Endometrial microvascular endothelial cells (primary cell): Measurements from ENCODE around the gene MTFR1L. TPM values are rescaled to one million over a fixed set of nuclear protein-coding genes. Genes with fewer than 3 reads are reported as not detected.
"Not testable (repeated sequence)": the region's sequence is repeated elsewhere in the genome, so short reads cannot be mapped to it uniquely, and the experiment has no call there.

Experiments
- in situ Hi-C: cut with HindIII; loops from 2 replicates; pipeline ENCODE4 v1.10.0; 2017; ENCODE audit warnings: low sequenced_read_pairs, low pct_unique_long_range_greater_than_20kb; ENCODE audit errors: inconsistent ontology term
- total RNA-seq: library from RNA; depleted of rRNA; stranded (reverse); fragments of >200 nt; gene quantifications from one replicate; pipeline ENCODE4 v1.2.3, GENCODE V29; 2015; ENCODE audit errors: inconsistent ontology term

The MTFR1L gene
- total RNA-seq, 1 donor from 2014 or later, result 47.1 TPM

DNA sequence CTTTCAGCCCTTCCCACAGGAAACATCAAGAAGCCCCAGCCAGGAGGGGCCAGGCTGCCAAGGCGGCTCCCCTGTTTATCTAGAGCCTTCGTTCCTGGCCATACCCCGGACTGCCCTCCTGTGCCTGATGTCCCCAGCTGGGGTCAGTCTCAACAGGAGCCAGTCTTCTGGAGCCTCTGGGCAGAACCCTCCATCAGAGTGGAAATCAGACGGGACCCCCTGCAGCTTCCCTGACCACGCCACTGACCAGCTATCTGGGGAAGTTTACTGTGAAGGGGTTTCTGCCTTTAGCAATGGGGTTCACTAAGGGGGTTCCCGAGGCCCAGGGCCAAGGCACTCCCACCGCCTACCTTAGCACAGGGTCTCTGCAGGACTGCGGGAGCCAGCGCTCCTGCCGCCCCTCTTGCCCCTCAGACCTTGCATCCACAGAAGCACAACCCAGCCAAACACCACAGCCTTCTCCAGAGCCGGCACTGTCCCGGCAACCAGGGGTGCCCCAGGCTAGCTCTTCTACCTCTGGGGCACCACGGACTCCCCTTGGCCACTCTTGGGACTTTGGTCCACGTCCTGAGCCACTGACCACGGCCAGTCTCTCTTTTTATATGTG, 3.5 kb upstream of the MTFR1L start:
- in situ Hi-C loops, result no loop called here

DNA sequence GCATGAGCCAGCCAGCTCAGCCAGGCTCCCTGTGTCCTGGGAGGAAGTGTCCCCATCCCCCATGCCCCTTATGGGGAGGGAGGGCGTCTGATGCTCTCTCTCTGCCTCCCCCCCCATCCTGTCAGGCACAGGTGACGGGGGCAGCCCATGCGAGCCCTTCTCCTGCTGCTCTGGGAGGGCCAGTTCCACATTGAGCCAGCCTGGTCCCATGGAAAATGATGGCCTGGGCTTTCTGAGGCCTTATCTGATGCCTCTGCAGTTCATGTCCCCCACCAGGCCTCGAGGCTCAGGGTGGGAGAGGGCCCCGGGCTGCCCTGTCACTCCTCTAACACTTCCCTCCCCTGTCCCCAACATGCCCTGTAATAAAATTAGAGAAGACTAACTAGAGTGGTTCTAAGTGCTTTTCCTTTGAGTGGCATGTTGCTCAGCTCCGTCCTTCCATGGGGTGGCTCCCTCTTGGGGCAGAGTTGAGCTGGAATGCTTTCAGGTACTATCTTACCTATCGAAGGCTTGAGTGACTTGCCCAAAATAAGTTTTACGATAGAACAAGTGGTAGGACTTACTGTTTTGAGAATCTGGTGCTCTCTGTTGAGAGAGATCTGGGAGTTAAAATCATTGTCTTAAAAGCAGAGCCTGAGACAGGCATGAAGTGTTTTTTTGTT, 1.8 kb upstream of the MTFR1L start:
- in situ Hi-C loops, result no loop called here

DNA sequence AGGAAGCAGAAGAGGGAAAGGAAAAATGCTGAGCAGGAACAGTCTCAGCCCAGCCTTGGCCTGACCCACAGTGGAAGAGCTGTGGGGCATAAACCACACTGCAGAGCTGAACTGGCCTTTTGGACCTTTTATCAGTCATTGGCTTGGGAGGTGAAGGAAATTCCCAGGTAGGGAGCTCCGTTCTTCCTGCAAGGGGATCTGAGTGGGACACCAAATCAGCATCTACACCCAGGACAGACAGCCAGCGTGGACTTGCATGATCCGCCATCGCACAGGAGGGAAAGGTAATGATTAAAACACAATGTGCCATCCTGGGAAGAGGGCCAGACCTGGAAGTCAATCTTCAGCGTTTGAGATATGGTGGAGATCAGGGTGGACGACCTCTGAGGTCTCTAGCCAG, 1.2 kb upstream of the MTFR1L start:
- in situ Hi-C loops, result no loop called here

DNA sequence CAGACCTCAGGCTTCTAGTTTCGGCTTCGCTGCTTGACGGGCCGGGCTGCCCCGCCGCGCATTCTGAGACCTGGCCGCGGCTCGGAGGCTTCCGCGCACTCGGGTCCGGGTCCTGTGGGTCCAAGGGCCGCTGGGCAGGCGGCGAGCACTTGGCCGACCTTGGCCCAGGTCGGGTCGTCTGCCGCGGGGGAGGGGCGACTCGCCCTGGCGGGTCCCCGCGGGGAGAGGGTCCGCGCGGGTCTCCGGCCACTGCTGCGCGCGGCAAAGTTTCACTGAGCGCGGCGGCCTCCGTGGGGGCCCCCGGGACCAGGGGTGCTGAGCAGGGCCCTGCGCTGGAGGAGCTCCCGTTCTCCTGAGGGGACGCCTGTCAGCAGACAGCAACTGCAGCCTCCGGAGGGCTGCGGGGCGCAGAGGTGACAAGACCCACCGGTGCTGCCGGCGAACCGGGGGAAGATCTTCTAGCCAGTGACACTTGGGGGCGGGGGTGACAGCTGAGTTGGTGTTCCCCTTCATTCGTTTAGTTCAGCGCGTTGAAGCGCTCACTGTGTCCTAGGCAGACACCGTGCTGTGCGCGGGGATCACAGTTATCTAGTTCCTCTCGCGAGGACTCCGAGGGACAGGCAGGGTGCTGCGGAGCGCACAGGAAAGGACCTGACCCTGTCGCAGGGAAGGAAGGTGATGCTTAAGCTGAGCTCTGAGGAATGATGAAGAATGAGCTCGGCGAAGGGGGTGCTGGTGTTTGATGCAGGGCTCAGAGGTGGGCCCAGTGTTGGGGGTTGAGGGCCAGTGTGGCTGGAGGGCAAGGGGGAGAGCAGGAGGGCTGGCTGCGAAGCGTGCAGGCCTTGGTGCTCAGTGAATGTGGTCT, 725 bp downstream of the MTFR1L start:
- in situ Hi-C loops, result no loop called here

DNA sequence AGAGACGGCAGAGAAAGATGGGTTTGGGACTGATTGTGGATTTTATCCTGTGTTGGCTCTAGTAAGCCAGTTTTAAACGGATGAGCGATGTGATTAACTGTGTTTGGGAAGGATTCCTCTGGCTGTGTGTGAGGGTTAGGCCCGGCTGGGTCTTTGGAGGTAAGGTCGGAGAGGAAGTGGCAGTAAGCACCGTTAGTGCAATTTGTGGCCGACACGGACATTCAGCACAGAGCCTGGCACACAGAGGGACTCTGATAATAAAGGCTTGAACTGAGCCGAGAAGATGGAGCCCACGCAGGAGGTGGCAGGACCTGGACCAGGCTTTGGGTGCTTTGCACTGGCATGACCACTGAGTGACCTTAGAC, 1.3 kb downstream of the MTFR1L start:
- in situ Hi-C loops, result no loop called here

DNA sequence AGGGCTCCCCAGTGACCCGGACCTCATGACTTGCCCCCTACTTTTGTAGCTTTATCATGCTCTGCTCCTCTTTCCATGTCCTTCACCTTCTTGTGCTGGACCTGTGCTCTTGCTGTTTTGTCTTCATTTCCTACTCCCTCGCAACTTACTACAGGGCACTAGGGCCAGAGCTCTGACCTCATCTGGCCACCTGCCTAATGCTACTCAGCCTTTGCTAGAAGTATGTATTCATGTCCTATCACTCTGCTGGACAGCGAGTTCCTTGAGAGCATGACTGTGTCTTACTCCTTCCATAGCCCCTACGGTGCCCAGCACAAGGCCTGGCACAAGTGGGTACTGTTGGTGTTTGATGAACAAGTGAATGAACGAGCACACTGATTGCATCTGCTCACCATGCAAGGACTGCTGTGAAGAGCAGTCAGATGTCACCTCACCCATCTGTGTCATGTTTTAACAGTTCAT, 1.9 kb downstream of the MTFR1L start:
- in situ Hi-C loops, result no loop called here

DNA sequence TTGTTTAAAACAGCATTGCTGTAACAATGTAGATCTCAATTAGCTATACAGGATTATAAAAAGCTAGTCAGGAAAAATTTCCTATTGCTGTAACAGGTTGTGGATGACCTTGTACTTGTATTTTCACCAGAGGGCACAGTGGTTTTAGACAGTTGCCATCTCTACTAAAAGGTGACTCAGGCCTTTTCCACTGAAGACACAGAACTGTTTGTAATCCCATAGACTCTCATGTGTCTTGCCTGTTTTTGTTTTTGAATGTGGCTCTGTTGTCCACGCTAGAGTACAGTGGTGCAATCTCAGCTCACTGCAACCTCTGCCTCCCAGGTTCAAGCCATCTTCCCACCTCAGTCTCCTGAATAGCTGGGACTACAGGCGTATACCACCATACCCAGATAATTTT, 5.9 kb downstream of the MTFR1L start:
- in situ Hi-C loops, result no loop called here

DNA sequence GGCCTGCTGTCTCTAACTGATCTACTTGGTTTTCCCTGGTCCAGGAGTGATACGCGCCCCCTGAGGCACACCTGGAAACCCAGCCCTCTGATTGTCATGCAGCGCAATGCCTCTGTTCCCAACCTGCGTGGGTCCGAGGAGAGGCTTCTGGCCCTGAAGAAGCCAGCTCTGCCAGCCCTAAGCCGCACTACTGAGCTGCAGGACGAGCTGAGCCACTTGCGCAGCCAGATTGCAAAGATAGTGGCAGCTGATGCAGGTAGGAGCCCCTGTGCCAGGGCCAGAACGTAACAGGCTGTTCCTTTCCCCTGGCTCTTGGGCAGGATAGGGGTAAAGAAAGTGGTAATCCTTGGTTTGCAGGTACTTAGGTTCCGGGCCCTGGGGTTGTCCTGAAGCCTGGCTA, 6.8 kb downstream of the MTFR1L start:
- in situ Hi-C loops, result no loop called here

DNA sequence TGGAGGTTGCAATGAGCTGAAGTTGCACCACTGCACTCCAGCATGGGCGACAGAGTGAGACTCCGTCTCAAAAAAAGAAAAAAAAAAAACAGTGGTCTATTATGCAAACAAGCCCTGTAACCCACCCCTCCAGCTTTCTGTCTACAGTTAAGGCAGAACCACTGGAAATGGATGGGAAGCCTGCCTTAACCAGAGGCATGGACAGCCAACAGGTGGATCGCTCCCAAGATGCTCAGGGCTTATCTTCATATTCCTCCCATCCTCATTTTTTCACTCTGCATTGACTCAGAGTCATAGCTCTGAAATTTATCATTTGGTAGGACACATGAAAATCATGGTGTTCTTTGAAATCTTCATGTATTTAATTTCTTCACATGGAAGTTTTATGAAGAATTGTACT, 8.7 kb downstream of the MTFR1L start:
- in situ Hi-C loops, result no loop called here

DNA sequence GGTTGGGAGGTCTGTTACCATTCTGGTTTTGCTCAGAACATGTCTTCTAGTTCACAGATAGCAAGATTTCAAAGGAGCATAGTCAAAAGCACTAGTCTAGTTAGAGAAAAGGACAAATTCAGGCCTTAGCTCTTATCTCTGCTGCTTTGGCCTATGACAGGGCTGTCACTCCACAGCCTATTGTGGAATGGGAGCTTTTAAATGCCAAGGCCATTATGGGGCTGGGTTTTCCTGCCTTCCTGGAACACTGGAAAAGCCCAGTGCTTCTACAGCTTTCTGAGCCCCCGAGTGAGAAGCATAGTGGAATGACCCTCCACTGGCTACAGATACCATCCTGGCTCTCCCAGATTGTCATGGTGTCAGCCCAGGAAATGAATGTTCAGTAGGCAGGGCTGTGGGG, 9.3 kb downstream of the MTFR1L start:
- in situ Hi-C loops, result no loop called here

DNA sequence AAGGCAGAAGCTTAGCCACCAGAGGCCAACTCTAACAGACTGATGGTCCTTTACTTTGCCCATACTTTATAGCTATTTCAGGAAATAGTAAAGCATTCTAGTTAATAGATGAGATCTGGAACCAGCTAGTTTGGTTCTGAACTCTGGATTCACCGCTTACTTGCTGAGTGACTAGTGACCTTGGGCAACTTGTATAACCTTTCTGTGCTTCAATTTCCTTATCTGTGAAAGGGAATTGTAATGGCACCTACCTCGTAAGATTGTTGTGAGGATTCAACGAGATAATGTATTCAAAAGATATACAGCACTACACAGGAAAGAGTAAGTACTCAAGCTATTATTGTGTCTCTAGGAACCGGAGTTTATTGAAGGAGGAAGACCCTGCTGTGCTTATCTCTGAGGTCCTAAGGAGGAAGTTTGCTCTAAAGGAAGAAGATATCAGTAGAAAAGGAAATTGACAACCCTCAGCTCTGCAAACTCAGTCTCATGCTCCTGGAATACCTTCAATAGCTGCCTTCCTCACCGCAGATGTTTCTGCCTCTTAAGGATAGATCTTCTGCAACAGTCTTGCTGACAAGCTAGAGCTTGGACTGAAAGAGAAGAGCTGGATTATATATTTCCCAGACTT, 11.9 kb downstream of the MTFR1L start:
- in situ Hi-C loops, result no loop called here

DNA sequence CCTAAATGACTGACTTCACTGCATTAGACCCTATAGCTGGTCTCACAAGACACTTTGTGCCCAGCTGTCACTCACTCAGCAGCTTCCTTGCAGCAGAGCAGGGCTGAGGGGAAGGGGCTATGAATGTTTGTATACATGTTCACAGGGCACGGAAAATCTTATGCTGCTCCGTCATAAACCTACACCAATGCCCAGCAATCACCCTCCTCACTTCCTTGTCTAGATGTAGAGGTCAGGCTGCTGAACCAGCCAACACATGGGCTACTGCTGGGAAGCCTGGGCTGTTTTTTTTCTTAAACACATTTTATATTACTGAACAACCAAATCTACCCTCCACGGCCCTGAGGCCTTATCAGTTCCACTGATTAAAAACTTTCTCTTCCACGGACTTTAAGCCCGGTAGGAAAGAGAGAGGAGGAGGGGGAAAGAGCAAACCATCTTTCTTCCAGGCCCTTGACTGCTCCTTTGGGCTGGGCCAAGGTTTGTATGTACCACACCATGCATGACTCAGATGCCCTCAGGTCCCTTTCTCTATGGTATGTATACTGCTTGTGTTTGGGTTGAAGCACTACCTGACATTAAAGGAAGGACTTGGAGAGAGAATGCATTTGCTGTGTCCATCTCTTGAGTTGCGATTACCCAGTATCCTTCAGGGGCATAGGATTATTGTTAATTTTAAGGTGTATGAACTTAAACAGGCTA, 12.7 kb downstream of the MTFR1L start:
- in situ Hi-C loops, result no loop called here

DNA sequence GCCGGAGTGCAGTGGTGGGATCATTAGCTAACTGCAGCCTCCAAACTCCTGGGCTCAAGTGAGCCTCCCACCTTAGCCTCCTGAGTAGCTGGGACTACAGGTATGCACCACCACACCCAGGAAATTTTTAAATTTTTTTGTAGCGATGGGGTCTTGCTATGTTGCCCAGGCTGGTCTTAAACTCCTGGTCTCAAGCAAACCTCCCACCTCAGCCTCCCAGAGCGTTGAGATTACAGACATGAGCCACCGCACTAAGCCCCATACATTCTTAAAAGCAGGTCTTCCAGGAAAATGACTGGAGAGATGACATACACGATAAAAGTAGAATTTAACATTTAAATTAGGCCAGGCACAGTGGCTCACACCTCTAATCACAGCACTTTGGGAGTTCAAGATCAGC, 13.4 kb downstream of the MTFR1L start:
- in situ Hi-C loops, result no loop called here

DNA sequence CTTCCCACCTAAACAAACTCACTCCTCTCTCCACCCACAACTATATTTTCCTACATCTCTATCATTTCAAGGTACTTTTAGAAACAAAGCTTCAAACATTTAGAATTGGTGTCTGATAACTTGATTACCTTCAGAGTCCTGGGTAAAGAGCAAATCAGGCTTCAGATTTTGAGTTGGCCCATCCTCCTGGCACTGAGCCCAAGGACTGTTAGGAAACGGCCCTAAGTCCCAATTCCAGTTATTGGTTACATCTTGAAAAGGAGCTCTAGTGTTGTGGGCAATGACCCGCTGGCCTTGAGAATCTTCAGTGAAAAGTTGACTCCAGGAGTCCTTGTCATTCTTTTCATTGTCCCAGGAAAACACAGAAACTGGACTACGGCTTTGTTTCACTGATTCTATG, 15.1 kb downstream of the MTFR1L start:
- in situ Hi-C loops, result no loop called here

DNA sequence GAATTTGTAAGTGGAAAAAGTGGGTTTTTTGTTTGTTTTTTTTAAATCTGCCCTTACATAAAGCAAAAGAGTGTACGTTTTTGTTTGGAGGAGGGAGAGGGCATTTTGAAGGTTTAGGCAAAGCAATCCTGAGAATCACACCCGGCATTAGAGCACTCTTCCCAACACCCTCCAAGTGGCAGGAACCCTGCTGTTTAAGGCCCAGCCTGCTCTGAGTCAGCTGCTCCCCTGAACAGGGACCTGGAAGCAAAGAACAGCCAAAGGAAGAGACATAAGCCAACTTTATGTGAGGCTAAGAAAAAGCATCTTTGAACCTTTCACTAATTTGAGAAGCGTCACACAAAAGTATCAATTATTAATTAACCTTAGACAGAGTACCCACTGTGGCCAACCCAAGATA, 16.9 kb downstream of the MTFR1L start:
- in situ Hi-C loops, result no loop called here

DNA sequence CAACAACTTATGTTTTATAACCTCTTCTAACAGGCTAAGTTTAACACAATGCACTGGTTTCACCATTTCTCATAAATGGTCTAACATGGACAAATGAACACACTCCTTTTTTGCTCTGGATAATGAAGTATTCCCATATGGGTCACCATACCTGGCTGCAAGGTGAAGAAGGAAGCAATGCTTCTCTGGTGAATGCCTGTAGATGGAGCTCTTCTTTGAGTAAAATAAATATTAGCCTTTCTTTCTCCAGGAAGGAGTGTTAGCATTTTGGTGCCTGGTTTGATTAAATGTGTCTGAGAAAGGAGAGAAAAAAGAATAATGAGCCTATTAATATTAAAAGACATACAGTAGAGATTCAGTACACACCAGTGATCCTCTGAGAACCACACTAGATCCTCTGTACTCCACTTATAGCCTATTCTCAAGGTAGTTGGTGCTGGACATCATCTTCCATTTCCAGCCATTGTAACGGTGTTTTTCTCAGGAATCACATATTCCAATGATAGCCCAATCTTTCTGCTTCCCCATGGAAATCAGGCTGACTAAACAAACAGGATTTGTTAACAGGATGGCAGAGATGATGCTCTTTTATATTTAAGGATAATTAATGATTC, 17.6 kb downstream of the MTFR1L start:
- in situ Hi-C loops, result no loop called here

DNA sequence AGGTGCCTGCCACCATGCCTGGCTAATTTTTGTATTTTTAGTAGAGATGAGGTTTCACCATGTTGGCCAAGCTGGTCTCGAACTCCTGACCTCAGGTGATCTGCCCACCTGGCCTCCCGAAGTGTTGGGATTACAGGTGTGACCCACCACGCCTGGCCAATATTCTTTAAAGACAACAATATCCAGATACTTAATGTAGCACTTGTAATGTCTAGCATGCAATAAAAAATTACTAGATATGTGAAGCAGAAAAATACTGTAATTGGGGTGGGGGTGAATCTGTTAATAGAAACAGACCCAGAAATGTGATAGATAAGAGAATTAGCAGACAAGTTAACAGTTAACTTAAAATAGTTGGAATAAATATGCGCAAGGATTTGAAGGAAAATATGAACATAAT, 20.1 kb downstream of the MTFR1L start:
- in situ Hi-C loops, result not testable (repeated sequence)

DNA sequence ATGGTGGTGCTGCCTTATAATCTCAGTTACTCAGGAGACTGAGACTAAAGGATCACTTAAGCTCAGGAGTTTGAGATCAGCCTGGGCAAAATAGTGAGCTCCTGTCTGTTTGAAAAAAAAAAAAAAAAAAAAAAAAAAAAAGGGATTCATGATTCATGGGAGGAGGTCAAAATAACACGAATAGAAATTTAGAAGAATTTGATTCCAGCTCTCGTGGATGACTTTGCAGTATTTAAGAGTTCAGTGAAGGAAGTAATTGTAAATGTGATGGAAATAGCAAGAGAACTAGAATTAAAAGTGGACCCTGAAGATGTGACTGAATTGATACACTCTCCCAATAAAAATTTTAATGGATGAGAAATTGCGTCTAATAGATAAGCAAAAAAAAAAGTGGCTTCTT, 23.7 kb downstream of the MTFR1L start:
- in situ Hi-C loops, result no loop called here
